Activated CD8-positive, alpha-beta memory T cell treated with anti-CD3 and anti-CD28 coated beads for 36 hours (primary cell): ENCODE data around the gene PRAMEF25. TPM values are rescaled to one million over a fixed set of nuclear protein-coding genes. Genes with fewer than 3 reads are reported as not detected.
"Not testable (repeated sequence)": the region's sequence is repeated elsewhere in the genome, so short reads cannot be mapped to it uniquely, and the experiment has no call there.

Experiments used
- CTCF ChIA-PET: fragments of 350-600 bp; sonication (Branson Sonifier 250); formaldehyde crosslinking; loops from one replicate; lab custom pipeline; 2021; ENCODE audit warnings: antibody characterized with exemption; lab: Charles Lee
- POLR2A ChIA-PET: fragments of 350-600 bp; sonication (Branson Sonifier 250); formaldehyde crosslinking; loops from one replicate; lab custom pipeline; 2021; ENCODE audit warnings: antibody characterized with exemption; lab: Charles Lee
- total RNA-seq, 2 experiments: library from RNA; stranded (reverse); gene quantifications; one replicate each; pipeline ENCODE4 v1.2.3, GENCODE V29; 2021

The PRAMEF25 gene
- total RNA-seq: not detected

DNA sequence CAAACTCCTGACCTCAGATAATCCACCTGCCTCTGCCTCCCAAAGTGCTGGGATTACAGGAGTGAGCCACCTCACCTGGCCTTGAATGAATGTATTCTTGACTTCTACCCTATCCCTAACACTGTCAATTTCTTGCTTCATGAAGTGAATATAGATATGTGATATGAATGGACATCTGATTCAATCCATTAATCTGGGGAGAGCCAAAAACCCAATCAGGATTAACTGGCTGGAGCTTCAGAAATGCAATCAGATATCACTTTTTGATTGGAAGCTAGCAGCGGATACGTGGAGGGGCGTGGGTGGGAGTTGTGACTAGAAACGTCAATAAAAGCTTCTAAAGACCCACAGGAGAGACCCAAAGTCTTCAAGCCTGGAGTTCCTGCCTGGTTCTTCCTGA is at the start of gene PRAMEF25:
PRAMEF25 (plus strand) TSS at position 301 of the 400 bp plus-strand sequence. CDS start 2,920 bp downstream, outside the sequence.
- CTCF ChIA-PET, POLR2A ChIA-PET: not testable (repeated sequence)

- CTCF ChIA-PET, POLR2A ChIA-PET: not testable (repeated sequence)
These were observed 14.1 kb upstream of the PRAMEF25 start, which contains the start of gene PRAMEF27 for GRCh38 chr1:13056475-13056874. TSS of gene PRAMEF27 (minus strand) at chr1:13056575. CDS start at chr1:13053659, 2,916 bp downstream.

DNA sequence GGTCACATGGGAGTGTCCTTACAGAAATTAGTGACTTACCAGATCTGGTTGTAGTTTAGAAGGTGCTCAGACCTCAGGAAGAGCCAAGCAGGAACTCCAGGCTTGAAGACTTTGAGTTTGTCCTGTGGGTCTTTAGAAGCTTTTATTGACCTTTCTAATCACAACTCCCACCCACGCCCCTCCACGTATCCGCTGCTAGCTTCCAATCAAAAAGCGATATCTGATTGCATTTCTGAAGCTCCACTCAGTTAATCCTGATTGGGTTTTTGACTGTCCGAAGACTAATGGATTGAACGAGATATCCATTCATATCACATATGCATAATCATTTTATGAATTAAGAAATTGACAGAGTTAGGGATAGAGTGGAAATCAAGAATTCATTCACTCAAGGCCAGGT is 46.2 kb downstream of the PRAMEF25 start, which contains the start of gene HNRNPCL2:
HNRNPCL2 (minus strand) TSS at position 101 of the 400 bp plus-strand sequence. CDS start 454 bp downstream, outside the sequence.
- CTCF ChIA-PET, POLR2A ChIA-PET: not testable (repeated sequence)

Other genes starting within 250 kb of the PRAMEF25 start
- not detected for gene PRAMEF11, start 239.4 kb upstream of the PRAMEF25 start, total RNA-seq
- gene HNRNPCL1, start 222.1 kb upstream of the PRAMEF25 start, total RNA-seq: not detected
- gene PRAMEF2, start 213.7 kb upstream of the PRAMEF25 start, total RNA-seq: not detected
- not detected for gene PRAMEF4, start 184.6 kb upstream of the PRAMEF25 start, total RNA-seq
- not detected for gene PRAMEF10, start 172.5 kb upstream of the PRAMEF25 start, total RNA-seq
- gene PRAMEF7, start 154.2 kb upstream of the PRAMEF25 start, total RNA-seq: not detected
- not detected for gene PRAMEF6, start 123.2 kb upstream of the PRAMEF25 start, total RNA-seq
- gene PRAMEF27, start 14.2 kb upstream of the PRAMEF25 start, total RNA-seq: not detected
- not detected for gene HNRNPCL3, start 10.0 kb upstream of the PRAMEF25 start, total RNA-seq
- not detected for gene HNRNPCL2, start 46.1 kb downstream of the PRAMEF25 start, total RNA-seq
- gene PRAMEF26, start 85.2 kb downstream of the PRAMEF25 start, total RNA-seq: not detected
- not detected for gene HNRNPCL4, start 94.9 kb downstream of the PRAMEF25 start, total RNA-seq
- not detected for gene PRAMEF9, start 101.1 kb downstream of the PRAMEF25 start, total RNA-seq
- not detected for gene PRAMEF13, start 130.6 kb downstream of the PRAMEF25 start, total RNA-seq
- gene PRAMEF18, start 155.4 kb downstream of the PRAMEF25 start, total RNA-seq: not detected
- gene PRAMEF5, start 183.4 kb downstream of the PRAMEF25 start, total RNA-seq: not detected
- gene PRAMEF8, start 214.4 kb downstream of the PRAMEF25 start, total RNA-seq: not detected
- not detected for gene PRAMEF33, start 232.8 kb downstream of the PRAMEF25 start, total RNA-seq
- gene PRAMEF15, start 244.8 kb downstream of the PRAMEF25 start, total RNA-seq: not detected